Stimulated activated CD8-positive, alpha-beta memory T cell treated with anti-CD3 and anti-CD28 coated beads, Interleukin-2, amount 100 ng/mL, for 48 hours (primary cell): Measurements from ENCODE around the gene ZIC4.

Experiments used
- DNase-seq, 2 donors: peaks; one replicate each; pipeline ENCODE4 v3.0.0-alpha.2; 2020; ENCODE audit warnings: low read depth in 2 of 2

The ZIC4 gene

DNA sequence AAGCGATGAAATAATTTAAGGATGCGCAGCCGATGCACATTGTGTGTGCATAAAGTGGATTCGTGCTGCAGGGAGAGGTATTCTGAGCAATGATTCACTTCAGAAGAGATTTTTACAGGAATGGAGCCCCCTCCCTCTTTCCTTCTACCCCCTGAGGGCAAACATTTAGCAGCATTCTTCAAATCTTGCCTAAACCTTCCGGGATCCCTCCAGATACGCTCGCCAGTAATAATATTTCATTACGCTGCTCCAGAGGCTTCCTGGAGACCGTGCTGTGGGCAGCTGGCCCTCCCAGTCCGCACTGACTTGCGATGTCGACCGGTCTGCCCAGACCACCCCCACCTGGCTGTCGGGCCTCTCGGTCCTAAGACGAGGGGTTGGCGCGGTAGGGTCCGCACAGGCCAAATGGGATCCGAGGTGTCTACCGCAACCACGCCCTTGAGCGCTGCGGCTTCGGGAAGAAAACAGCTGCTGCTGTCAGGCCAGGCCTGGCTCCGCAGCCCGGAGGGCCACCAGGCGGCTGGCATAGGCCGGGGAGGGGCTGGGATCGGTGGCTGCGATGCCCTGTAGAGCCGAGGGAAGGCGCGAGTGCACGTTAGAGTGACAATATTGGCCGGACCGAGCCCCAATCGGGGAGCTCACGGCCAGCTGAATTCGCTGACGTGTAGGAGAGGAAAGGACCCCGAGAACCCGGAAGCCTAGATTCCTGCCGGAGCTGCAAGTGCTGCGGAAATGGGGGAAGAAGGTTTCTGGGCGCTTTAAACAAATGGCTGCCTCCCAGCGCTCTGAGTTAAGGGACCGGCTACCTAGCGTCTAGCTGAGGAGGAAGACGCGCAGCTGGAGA, 14.3 kb downstream of the ZIC4 start:
- no peak for DNase-seq

DNA sequence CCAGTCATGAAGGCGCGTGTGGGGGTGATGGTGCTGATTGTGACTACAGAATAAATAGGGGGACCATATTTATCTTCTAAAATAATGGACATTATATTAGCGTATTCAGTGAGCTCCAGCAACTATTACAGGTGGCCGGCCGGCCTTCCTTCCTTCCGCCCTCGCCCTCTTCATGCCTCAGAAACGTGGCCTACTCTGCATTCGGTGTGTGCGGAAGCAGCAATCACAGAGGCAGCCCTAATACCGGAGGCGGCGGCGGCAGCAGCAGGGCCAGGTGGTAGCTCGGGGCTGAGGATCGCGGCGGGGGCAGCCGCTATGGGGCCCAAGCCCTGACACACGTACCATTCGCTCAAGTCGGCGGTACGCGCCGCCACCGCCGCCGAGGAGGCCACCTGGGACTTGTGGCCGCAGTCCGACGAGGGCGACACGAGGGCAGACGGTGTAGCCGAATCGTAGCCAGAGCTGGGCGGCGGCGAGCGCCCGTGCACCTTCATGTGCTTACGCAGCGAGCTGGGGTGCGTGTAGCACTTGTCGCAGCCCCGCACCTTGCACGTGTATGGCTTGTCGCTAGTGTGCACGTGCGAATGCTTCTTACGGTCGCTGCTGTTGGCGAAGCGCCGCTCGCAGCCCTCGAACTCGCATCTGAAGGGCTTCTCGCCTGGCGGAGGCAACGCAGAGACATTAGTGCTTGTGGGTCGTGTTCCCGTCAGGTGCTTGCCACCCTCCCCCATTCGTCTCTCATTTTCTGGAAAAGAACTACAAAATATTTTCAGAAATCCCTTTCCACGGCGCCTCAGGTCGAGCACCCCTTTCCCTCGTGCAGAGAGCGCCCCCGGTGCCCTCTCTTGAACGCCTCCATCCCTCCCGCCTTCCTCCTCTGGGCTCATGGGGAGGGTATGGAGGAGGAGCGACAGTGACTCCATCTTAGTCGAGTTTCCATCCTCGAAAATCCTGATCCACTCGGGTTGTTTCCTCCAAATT, 15.5 kb downstream of the ZIC4 start:
- no peak for DNase-seq

GRCh38 chr3:147389717-147390116, 16.6 kb downstream of the ZIC4 start:
- no peak for DNase-seq

DNA sequence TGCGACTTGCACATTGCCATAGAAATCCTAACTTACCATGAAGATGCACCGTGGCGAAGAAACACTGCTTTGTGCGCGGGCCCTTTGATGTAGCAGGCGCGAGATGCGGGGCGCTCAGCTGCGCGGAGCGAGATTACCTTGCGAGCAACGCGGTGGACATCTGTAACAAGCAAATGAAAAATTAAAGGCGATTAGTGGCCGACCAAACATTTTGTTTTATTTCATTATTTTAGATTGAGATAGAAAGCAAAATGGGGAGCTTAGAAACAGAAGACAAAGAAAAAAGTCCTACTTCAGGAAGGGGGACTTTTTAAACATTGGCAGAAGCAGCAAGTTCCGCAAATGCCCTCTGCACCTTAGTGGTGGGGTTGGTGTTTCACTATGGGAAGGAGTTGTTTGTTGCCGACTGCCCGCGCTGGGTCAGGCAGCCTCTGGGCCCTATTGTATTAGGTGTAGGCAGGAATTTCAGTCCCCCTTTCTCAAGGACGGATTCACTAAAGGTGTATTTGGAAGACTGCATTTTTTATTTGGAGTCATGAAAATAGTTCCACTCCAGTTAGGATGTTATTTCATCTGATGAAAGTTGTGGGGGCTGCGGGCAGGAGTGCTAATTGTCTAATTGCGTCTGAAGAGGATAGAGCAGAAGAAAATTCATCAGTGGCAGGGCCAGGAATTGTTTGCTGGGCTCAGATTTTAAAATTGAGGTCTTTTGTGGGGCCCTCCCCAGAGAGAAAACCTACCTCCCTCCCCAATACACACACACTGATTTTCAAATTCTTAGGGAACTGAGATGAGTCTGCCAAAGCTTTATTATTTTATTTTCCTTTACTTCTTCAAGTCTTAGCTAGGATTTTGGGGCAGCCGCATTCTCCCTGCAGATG, 17.4 kb downstream of the ZIC4 start:
- no peak for DNase-seq

DNA sequence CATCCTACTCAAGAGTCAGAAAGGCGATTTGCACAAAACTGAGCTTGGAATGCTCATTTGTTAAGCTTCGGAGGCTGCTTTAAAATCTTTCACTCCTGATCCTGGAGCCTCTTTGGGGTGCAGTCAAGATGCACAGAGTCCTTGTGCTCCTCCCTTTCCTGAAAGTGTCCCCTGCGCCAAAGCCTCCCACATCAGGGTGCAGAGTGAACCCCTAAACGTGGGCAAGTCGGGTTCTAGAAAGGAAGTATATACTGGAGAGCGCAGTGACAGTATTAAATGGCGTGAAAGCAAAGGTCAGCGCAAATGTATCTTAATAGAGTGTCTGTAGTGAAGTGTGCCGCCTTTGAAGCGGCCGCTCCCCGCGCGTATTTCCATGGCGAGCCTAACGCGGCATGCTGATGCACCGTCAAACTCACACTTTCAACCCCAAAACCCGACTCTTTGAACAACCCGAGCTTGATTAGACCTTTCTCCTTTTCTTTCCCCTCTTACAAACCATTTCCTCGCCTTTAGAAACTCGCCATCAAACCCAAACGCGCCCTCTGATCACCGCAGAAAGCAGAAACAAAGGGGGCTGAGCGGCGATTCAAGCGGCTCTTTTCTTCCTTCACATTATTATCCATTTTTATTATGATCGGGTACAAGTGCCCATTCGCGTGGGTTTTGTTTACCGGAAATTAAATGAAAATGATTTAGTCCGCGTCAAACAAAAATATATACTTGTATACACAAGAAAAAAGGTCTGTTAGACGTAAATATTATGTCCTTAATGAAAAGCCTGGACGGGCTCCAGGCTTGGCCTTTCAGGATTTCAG, 18.3 kb downstream of the ZIC4 start:
- no peak for DNase-seq

DNA sequence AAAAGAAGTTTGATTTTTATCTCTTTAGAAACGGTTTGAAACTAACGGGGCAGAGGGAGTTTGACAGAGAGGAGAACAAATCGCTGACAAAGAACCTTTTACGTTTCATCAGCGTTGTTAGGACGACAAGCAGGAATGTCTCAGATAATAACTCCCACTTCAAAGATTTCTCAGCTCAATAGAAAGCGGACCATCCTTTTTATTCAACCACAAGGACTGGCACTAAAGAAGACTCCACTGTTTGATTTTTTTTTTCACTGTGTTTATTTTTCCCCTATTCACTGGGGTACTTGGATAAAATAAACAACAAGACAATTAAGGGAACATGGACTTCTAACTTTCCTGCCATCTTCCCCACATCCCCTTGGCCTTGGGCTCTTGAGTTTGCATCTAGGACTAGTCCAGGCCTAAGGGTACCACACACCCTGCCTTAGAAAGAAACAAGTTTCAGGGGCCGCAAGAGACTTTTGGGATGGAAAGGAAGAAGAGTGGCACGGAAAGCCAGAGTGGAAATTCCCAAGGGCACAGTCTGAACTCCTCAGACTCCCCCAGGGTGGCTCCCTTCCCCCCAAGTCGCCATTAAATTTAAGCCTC, 19.0 kb downstream of the ZIC4 start:
- DNase-seq = no peak

- no peak for DNase-seq
These were observed 21.0 kb downstream of the ZIC4 start for GRCh38 chr3:147385059-147386012.

GRCh38 chr3:147384210-147385058, 21.9 kb downstream of the ZIC4 start:
- DNase-seq = no peak

DNA sequence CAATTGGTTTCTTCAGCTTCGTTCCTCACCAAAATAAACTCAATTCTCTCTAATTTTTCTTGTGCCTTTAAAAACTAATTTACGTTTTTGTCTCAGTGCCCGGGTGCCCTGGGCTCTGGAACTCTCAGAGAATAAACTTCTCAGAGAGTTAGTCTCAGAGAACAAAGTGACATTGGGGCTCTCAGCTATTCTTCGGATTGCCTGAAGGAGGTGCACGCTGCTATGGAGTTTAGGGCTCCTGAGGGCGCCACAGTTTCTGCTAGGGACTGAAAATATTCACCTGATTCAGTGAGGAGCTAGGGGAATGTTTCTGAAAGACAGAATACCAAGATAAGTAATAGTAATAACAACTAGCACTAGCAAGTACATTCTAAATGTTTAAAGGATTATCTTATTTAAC, 22.7 kb downstream of the ZIC4 start:
- no peak for DNase-seq

- no peak for DNase-seq
These were observed 24.7 kb downstream of the ZIC4 start for GRCh38 chr3:147381596-147381995.

DNA sequence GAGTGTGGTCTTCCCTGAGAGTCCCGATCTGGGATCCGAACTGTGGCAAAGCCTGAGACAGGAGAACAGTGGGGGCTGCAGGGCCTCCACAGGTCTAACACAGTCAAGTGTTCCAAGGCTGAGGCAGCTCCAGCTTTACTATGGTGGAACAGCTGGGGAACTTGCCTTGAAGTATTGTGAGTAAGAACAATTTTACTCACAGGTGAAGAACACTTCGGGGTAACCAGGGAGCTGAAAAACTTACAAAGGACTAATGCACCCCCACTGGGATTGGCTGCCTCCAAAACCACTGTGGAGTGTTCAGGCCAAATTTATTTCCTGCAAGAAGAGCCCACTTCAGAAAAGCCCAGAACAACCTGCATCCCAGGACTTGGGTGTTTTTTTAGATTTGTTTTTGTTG, 25.4 kb downstream of the ZIC4 start:
- no peak for DNase-seq

- no peak for DNase-seq
These were observed 25.9 kb downstream of the ZIC4 start for GRCh38 chr3:147380387-147380951.

DNA sequence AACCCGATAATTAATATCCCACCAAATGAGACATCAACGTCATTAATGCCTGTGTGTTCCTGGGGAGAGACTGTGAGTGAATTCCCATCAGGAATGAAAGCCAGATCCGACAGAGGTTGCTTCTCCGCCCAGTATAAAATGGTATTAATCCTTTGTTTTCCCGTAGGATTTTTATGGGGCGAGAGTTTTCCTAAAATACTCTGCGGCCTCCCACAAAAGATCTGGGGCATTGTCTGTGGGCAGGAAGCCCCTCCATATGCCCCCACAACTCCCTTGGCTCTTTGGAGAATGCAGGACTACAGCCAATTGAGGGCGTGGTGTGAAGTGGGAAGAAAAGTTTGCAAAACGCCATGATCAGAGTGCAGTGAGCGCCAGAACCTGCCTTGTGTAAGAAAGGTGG, 26.7 kb downstream of the ZIC4 start:
- DNase-seq = no peak

DNA sequence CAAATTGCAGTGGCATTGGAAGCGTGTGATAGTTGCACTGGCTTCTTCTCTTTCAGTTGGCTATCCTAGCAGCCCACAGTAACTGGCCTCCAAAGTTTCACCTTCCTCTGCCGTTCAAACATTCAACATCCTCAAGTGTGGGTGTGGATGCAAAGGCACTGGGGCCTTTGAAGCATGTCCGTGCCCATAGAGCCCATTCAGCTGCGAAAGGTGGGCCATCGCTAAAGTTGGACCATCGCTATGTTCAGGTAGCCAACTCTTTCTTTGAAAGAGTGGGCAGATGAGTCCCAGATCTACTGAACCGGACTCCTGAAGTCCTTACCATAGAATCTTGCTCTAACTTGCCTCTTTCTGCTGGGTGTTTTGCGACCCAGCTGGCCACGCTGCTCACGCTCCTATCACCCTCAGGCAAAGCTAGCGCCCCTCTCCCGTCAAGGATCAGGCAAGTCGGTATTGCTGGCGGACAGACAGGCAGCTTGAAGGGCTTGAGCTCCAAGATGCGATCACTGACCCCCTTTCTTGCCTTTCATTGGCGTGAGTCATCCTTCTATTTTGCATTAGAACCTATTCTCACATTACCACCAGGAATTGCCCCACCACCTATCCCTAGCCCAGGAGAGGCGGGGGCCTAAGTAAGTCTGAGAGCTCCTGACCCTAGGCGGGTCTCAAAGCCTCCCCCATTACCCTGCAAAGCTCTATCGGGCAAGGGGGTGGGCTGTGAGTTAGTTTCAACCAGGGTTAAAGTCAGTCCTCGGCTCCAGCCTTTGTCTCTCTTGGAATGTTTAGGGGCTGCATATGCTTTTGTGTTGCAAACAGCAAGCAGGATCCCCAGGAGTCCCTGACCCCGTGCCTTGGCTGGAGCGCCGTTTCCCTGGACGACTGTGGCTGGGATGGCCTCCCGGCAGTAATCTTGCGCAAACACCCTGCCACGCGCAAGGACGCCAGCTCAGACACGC, 28.7 kb downstream of the ZIC4 start:
- DNase-seq = no peak

GRCh38 chr3:147373301-147373700, 33.0 kb downstream of the ZIC4 start:
- no peak for DNase-seq

- DNase-seq = no peak
These were observed 33.8 kb downstream of the ZIC4 start for GRCh38 chr3:147372525-147373027.
